Colonic mucosa (tissue), 4 donors: ENCODE data around the gene NAPA. TPM values are rescaled to one million over a fixed set of nuclear protein-coding genes. Genes with fewer than 3 reads are reported as not detected.

Source experiments
- DNase-seq: peaks from one replicate; pipeline ENCODE4 v3.0.0-alpha.2; 2020
- H3K27ac ChIP-seq: fragments of 200-600 bp; one replicate; pipeline ENCODE4 v1.8.0; 2021
- H3K27me3 ChIP-seq: fragments of 200-600 bp; one replicate; pipeline ENCODE4 v1.8.0; 2021
- H3K36me3 ChIP-seq: fragments of 200-600 bp; one replicate; pipeline ENCODE4 v1.8.0; 2021
- H3K4me1 ChIP-seq: fragments of 200-600 bp; one replicate; pipeline ENCODE4 v1.8.0; 2021; ENCODE audit warnings: mild to moderate bottlenecking
- H3K4me3 ChIP-seq: fragments of 200-600 bp; one replicate; pipeline ENCODE4 v1.8.0; 2021
- H3K9ac ChIP-seq, 2 donors: one replicate each; pipeline ENCODE4 v1.7.0; 2013; ENCODE audit warnings: control low read depth in 2 of 2, low read depth in 2 of 2, low read length in 2 of 2
- H3K9me3 ChIP-seq: fragments of 200-600 bp; one replicate; pipeline ENCODE4 v1.8.0; 2021
- CTCF ChIP-seq: fragments of 200-600 bp; IDR thresholded peaks from one replicate; pipeline ENCODE4 v1.8.0; 2022; ENCODE audit warnings: antibody characterized with exemption, mild to moderate bottlenecking
- intact Hi-C: fragments of 100-400 bp; cut with DNase I; formaldehyde crosslinking; loops from one replicate; pipeline ENCODE4 v1.14.1; 2022
- total RNA-seq, 2 donors: library from RNA; stranded (reverse); fragmentation: NEBNext Ultra II Directional in 1 of 2; extraction: Animal tissue kit (Norgen Biotek cat#: 25700) in 1 of 2; gene quantifications; one replicate each; pipeline ENCODE4 v1.2.1, GENCODE V29; 2021
- donor health status: healthy.
- donor health status: DM: no; HTN: no; CAD: no.
- donor health status: DM: no; HTN: no; CAD: no.

NAPA gene
- total RNA-seq = 100 to 1,000 TPM; 111 to 115 TPM

GRCh38 chr19:47514869-47515588, at the start of gene NAPA:
TSS of gene NAPA (minus strand) at chr19:47515063. CDS start at chr19:47514940, 123 bp downstream.
- H3K9me3 ChIP-seq = no peaks in the 10 kb centered on the region
- H3K36me3 ChIP-seq = no peaks in the 10 kb centered on the region
- peak; percentile 100 for DNase-seq
- peak within 1 kb of the TSS; percentile 92 for H3K4me3 ChIP-seq
- no peaks in the 10 kb centered on the region for H3K27me3 ChIP-seq
- H3K9ac ChIP-seq = peak within 1 kb of the TSS; percentile 99 to 100
- H3K27ac ChIP-seq = peak within 1 kb of the TSS; percentile 82
- TF ChIP-seq CTCF = no peak
- H3K4me1 ChIP-seq = peaks cover 12% of the 10 kb centered on the region
- intact Hi-C loops = loop anchor here (5.0 to 10.0 kb wide), 2 partner anchors 78 to 180 kb away; no protein-coding TSS in a partner anchor

- no peak for TF ChIP-seq CTCF
- H3K27me3 ChIP-seq = no peaks in the 10 kb centered on the region
- peaks cover 4% of the 10 kb centered on the region for H3K4me1 ChIP-seq
- DNase-seq = peak; percentile 79
- no peak overlapping the region for H3K4me3 ChIP-seq
- no peaks in the 10 kb centered on the region for H3K9me3 ChIP-seq
- intact Hi-C loops = no loop called here
- peak overlapping the region; percentile 59 for H3K27ac ChIP-seq
- H3K9ac ChIP-seq = peak overlapping the region in 1 of 2 donors; percentile 36
- H3K36me3 ChIP-seq = no peaks in the 10 kb centered on the region
Observed at GRCh38 chr19:47564081-47564480, 49.2 kb upstream of the NAPA start.

- H3K4me1 ChIP-seq = peaks cover 4% of the 10 kb centered on the region
- intact Hi-C loops = no loop called here
- peak overlapping the region in 1 of 2 donors; percentile 21 for H3K9ac ChIP-seq
- no peaks in the 10 kb centered on the region for H3K36me3 ChIP-seq
- TF ChIP-seq CTCF = no peak
- H3K4me3 ChIP-seq = no peak overlapping the region
- DNase-seq = no peak
- no peaks in the 10 kb centered on the region for H3K9me3 ChIP-seq
- no peaks in the 10 kb centered on the region for H3K27me3 ChIP-seq
- peak overlapping the region; percentile 40 for H3K27ac ChIP-seq
Observed at GRCh38 chr19:47561440-47562057, 46.7 kb upstream of the NAPA start.

GRCh38 chr19:47560999-47561398, 46.1 kb upstream of the NAPA start:
- Histone ChIP-seq H3K36me3 (no peaks in the 10 kb centered on the region), H3K4me3 (no peak overlapping the region), H3K27me3 (no peaks in the 10 kb centered on the region), H3K4me1 (peaks cover 4% of the 10 kb centered on the region), H3K27ac (peak overlapping the region; percentile 22), H3K9ac (no peak overlapping the region), H3K9me3 (no peaks in the 10 kb centered on the region)
- intact Hi-C loops = no loop called here
- no peak for DNase-seq
- TF ChIP-seq CTCF = no peak

GRCh38 chr19:47550129-47550528, 35.3 kb upstream of the NAPA start:
- intact Hi-C loops = no loop called here
- no peak for TF ChIP-seq CTCF

More at GRCh38 chr19:47550129-47550528, 35.3 kb upstream of the NAPA start:
- no peak overlapping the region for H3K9ac ChIP-seq
- no peaks in the 10 kb centered on the region for H3K9me3 ChIP-seq
- H3K4me3 ChIP-seq = no peak overlapping the region
- no peaks in the 10 kb centered on the region for H3K36me3 ChIP-seq
- peaks cover 4% of the 10 kb centered on the region for H3K27me3 ChIP-seq
- H3K27ac ChIP-seq = no peak overlapping the region
- DNase-seq = no peak
- H3K4me1 ChIP-seq = no peaks in the 10 kb centered on the region
